Measurements from ENCODE around the gene PPP2R3A.
A peak's percentile ranks its signal among the peaks of the same experiment; 100 is the strongest.
"Not testable (repeated sequence)": the region's sequence is repeated elsewhere in the genome, so short reads cannot be mapped to it uniquely, and the experiment has no call there.

The PPP2R3A gene

DNA sequence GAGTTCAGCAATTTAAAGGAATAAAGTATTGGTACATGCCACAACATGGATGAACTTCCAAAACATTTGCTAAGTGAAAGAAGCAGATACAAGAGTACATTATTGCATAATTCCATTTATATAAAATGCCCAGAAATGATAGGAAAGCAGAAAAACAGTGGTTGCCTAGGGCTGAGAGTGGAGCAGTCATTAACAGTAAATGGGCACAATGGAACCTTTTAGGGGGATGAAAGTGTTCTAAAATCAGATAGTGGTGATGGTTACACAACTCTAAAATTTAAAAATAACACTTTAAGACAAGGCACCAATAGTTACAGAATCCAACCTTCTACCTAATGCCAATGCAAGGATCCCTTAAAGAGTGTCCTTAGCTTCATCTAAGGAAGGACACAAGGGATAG lies 196.0 kb downstream of the PPP2R3A start:
- no peak for DNase-seq

DNA sequence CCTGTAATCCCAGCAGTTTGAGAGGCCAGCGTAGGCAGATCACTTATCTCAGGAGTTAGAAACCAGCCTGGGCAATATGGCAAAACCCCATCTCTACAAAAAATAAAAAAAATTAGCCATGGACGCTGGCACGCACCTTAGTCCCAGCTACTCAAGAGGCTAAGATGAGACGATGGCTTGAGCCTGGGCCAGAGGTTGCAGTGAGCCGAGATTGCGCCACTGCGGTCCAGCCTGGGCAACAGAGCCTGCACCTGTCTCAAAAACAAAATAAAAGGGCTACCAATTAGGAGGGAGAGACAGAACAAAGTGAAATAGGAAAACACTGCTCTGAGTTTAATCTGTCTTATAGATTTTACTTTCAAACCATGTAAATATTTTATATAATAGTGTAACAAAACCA lies 196.8 kb downstream of the PPP2R3A start:
- DNase-seq, result no peak

DNA sequence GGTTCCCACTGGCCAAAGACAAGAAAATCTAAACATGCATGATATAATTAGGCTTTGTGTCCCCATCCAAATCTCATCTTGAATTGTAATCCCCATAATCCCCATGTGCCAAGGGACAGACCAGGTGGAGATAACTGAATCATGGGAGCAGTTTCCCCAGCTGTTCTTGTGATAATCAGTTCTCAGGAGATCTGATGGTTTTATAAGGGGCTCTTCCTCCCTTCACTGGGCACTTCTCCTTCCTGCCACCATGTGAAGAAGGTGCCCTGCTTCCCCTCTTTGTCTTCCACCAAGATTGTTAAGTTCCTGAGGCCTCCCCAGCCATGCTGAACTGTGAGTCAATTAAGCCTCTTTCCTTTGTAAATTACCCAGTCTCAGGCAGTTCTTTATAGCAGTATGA lies 198.1 kb downstream of the PPP2R3A start:
- peak; percentile 43 for DNase-seq

DNA sequence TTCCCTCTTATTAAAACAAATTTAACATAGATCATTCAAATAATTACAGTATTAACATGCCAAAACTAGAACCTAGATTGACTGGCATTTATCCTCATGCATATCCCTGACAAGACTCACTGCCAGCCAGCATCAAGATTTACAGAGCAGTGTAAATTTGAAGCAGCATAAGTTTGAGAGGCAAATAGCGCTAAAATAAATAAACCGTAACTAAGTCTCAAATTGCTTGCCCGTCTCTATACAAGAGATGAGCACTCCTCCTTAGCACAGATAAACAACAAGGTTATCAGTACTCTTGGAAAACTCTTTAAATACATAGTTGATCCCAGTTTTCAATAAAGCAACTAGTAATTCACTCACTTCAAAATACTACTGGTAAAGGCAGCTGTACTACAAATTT lies 201.0 kb downstream of the PPP2R3A start:
- no peak for DNase-seq

DNA sequence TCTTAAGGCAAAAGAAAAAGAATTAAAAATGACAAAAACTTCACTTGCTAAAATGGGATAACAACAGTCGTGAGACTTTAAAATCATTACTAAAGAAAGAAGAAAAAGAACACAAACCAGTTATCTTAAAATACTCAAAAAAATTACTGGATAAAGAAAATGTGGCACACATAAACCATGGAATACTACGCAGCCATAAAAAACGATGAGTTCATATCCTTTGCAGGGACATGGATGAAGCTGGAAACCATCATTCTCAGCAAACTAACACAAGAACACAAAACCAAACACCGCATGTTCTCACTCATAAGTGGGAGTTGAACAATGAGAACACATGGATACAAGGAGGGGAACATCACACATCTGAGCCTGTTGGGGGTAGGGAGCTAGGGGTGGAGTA lies 202.7 kb downstream of the PPP2R3A start:
- not testable (repeated sequence) for DNase-seq

DNA sequence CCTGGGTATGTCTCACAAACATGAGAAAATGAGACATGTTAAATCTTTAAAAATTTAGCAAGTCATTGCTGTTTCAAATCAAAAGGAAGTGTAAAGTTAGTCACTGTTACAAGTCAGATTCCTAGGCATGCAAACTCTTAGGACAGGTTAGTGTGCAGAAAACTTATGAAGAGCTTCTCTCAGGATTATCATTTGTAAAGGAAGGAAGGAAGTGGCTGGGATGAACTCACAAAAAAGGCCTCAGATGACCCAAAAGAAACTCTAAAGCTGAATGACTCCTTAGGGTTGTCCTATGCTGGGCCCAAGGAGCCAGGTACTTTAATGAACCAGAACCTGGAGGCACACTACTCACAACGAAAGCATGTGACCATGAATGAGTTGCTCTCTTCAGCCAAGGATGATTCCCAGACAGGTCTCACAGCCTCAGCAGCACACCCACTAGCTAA lies 205.6 kb downstream of the PPP2R3A start:
- DNase-seq, result no peak

DNA sequence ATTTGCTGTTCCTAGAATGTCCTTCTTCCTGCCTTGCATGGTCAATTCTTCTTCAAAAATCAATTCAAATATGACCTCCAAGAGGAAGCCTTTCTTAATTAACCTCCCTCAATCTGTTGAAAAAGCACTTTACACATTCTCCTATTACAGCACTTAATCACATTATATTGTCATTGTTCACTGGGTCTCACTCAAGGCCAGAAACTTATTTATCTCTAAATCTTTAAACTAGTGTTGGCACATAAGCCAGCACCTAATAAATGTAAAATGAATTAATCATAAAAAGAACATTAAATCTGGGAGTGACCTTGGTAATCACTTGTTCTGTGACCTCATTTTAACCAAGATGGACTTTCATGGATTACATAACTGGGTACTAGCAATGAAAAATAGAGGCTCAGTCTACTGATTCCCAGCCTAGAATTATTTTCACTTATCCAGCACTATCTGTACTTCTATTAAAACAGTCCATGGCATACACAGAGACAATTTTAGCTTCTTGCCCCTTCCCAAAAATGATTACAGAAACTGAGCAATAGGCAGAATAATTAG lies 208.5 kb downstream of the PPP2R3A start:
- no peak for DNase-seq

DNA sequence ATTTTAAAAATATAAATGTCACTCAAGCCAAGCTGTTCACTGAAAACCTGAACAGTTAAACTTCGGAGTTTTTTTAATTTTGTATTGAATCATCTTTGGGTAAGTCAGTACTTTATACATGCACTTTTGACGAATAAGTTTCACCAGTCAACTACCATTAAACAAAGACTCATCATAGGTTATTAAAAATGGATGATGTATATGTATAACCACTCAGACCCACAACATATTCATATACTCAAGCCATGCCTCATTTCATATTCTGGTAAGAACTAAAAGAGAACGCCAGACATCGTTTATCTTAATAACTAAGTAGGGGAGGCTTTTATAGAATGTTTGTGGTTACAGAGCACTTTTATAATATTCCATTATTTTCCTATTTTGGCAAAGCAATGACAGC lies 212.3 kb downstream of the PPP2R3A start:
- no peak for DNase-seq

DNA sequence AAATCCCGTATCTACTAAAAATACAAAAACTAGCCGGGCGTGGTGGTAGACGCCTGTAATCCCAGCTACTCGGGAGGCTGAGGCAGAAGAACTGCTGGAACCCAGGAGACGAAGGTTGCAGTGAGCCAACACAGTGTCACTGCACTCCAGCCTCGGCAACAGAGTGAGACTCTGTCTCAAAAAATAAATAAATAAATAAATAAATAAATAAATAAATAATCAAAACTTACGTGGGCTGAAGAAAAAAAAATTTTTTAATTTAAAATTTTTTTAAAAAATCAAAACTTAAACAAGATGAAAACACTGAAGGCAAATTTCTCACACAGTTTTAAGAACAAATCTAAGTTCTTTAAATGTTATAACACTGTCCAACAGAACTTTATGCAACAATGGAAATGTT lies 216.2 kb downstream of the PPP2R3A start:
- no peak for DNase-seq

DNA sequence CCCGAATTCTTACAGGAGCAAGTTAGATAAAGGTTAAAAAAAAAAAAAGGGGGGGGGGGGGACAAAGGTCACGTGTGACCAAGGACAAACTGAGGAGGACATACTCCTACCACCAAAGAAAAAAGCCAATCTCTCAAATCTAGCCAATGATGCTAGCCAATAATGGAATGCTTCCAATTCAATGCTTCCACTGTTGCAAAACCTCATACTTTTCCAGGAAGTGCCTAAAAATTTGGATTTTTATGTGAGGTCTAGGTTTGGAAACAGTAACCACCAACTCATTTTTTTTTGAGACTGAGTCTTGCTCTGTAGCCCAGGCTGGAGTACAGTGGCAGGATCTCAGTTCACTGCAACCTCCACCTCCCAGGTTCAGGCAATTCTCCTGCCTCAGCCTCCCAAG lies 219.2 kb downstream of the PPP2R3A start:
- DNase-seq, result no peak

DNA sequence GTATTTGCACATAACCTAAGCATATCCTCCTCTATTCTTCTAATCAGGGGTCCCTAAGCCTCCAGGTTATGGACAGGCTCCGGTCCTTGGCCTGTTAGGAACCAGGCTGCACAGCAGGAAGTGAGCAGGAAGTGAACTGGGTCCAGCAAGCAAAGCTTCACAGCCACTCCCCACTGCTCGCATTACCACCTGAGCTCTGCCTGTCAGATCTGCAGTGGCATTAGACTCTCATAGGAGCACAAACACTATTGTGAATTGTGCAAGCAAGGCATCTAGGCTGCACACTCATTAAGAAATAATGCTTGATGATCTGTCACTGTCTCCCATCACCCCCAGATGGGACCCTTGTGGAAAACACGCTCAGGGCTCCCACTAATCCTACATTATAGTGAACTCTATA lies 220.8 kb downstream of the PPP2R3A start:
- DNase-seq, result no peak

DNA sequence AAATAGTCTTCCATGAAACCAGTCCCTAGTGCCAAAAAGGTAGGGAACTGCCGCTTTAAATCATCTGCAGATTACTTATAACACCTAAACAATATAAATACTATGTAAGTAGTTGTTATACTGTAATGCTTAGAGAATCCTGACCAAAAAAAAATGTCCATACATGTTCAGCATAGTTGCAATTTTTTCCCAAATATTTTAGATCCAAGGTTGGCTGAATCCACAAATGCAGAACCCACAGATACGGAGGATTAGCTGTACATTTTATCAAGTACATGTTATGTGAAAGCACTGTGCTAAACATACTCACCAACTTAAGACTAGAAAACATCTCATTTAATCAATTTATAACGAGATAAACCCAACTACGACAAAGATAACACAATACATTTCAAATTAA lies 221.3 kb downstream of the PPP2R3A start:
- DNase-seq, result no peak

DNA sequence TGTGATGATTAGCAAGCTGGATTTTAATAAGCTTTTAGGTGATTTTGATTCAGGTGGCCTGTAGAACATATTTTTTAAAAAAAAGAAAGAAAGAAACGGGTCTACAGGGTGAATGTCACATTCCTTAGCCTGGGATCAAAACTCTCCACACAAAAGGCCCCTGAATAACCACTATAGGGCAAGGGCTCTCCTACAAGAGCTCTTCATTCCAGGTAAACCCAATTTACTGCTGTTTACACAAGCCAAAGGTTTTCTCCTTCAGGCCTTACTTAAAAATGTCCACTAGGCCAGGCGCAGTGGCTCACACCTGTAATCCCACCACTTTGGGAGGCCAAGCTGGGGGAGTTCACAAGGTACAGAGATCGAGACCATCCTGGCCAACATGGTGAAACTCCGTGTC lies 222.3 kb downstream of the PPP2R3A start:
- DNase-seq, result no peak

DNA sequence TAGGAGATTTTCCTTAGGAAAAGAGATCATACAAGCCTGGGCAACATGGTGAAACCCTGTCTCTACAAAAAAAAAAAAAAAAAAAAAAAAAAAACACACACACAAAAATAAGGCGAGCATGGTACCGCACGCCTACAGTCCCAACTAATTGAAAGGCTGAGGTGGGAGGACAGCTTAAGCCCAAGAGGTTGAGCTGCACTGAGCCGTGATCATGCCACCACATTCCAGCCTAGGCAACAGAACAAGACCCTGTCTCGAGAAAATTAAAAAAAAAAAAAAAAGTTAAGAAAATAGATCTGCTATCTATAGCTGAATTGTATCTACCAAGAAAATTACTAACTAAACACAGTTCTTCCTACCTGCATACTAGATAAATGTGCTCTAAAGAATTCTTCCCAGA lies 223.5 kb downstream of the PPP2R3A start:
- no peak for DNase-seq

DNA sequence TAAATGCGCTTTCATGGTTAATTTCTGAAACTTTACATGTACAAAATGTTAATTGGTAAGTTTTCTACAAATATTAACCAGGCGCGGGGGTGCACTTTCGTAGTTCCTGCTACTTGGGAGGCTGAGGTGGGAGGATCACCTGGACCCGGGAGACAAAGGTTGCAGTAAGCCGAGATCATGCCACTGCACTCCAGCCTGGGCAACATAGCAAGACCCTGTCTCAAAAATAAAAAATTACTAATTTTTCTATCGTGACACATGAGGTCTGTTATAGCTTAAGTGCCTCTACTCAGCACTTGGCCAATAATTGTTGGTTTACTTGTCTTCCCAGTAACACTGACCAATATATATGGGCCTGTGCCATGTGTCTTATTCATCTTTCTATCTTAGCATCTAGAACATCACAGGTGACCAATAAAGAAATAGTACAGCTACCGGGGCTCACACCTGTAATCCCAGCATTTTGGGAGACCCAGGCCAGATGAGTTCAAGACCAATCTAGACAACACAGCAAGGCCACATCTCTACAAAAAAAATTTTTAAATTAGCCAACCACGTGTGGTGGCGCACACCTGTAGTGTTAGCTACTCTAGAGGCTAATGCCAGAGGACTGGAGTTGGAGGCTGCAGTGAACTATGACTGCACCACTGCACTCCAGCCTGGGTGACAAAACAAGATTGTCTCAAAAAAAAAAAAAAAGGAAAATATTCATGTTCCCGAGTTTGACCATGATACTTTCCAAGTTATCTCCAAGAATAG lies 224.5 kb downstream of the PPP2R3A start:
- DNase-seq, result no peak

DNA sequence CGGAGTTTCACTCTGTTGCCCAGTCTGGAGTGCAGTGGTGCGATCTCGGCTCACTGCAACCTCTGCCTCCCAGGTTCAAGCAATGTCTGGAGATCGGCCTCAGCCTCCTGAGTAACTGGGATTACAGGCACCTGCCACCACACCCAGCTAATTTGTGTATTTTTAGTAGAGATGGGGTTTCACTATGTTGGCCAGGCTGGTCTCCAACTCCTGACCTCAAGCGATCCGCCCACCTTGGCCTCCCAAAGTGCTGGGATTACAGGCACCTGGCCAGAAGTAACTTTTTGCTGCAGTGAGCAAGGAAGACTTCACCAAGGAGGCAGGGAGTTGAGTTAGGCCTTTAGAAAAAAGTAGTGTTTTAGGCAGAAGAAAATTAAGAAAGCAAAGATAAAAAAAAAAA lies 226.7 kb downstream of the PPP2R3A start:
- not testable (repeated sequence) for DNase-seq

DNA sequence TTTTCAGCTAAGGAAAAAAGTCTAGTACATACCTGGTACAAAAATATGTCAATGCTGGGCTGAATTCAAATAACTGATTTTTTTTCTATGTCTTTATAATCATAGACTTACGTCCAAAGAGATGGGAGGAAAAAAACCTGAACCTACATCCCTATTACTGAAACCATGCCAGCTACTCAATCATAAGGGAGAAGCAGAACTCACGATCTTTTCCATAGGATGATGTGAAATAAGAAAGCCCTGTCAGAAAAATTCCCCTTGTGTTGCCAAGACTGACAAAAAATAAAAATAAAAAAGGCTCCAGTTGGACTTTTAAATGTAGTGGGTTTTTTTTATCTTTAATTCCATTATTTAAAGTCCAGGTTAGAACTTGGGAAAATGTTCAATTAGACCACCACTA lies 227.3 kb downstream of the PPP2R3A start:
- no peak for DNase-seq

DNA sequence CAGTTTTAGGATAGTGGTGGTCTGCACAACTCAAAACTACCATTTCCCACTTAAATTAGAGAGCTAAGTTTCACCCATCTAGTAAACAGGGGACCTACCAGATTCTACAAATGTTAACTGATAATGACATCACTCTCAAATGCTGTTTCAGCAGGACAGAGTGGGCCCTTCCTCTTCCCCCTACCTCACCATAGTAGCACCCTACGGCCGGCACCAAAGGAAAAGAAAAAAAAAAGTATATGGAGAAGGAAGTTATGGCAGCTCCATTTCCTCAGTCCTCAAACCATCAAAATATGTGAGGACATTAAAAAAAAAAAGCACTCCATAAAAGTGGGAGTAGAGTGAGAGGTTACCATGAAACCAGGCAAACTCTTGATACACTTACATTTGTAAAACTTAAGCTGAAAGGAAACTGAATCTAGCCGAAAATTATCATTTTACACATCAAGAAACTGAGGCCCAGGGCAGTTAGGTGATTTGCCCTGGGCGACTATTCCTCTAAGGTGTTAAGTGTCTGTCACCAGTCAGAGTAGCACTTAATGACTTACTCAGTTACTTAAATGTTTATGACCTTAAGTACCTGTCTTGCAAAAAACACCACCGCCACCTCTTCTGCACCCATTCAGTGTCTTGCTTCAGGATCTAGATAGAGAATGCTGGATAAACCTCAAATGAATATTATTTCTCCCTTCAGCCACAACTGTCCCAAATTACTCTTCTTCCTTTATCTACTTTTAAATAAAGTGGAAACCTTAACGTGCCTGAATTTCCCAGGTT lies 227.9 kb downstream of the PPP2R3A start:
- DNase-seq, result peak; percentile 27

DNA sequence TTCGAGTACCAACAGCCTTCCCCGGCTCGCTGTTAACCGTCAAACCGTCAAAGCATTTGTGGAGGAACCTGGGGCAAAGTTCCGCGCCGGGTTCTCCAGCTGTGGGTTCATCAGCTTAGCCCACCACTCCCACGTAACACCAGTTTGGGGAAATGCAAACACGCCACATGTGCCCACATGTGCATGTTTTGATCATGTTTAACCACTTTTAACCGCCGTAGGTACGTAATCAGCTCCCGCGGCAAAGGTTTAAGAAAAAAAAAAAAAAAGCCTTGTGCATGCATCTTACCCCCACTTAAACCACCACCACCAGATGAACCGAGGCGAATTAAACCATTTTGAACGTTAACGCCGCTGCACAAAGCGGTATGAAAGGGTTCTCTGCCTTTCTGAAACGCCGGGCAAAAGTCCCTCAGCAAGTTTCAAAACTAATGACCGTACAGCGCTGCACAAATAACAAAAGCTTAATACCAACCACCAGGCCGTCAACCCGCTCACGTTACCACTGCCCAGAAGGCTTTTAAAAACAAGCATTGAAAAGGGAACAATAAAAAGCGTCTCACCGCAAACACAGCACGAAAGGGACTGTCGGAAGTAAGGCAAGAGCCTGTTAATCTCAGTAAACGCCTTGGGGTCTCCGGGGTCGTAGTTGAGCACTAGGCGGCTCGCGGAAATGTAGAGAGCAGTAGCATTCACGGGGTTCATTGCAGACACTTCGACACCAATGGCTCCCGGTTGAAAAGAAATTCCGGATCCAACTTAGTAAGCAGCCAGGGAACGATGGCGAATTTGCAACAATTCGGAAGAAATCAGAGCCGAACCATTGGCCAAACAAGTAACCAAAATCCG lies 229.1 kb downstream of the PPP2R3A start:
- DNase-seq, result peak; percentile 63

DNA sequence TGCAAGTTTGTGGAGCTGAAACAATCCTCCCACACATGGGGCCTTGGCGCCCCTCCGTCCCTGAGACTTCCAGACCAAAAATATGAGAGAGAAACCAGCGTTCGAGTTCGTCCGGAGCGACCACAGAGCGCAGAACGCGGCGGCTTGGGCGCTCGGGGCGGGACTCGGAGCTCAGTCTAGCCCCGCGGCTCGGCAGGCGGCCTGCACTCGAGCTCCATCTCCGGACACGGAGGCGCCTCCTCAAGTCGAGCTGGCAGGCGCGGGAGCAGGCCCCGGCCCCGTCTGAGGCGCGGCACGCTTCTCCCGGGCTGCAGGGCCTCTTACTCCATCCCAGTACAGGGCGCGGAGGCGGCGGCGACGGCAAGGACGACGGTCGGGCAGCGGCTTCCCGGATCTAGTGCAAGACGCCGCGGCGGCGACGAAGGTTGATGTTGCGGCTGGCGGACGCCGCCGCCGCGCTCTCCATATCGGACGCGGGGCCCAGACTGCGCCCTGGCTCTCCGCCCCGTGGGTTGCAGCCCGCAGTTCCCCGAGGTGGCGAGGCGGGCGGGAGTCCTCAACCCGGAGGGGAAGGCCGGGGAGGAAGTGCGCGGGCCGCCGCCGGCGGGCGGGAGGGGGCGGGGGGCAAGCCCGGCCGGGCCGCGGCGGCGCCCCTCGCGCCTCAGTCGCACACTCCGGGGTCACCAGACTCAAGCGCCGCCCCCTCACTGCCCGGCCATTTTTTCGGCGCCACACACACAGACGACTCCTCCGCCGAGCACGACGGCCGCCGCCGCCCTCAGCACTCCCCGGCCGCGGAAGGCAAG lies 229.9 kb downstream of the PPP2R3A start:
- peak; percentile 42 for DNase-seq

DNA sequence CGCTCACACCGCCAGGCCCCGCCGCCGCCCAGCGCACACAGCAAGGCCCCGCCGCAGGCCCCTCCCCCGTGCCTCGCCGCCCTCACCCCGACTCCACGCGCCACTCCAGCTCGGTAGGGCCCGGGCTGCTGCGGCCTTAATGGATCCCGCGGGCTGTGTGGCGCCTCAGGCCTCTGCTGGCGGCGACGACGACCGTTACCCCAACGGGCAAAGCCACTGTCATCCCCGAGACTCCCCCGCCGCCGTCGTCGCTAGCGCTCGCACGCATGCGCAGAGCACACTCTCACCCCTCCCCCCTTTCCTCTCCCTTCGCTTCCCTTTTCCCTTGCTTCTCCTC lies 230.5 kb downstream of the PPP2R3A start, which contains the start of gene MSL2:
TSS of gene MSL2 (minus strand) at position 272 of the 337 bp plus-strand sequence. CDS start 1,222 bp downstream, outside the sequence.
- DNase-seq, result no peak

Measured in GF-D8 (cell line).